NCI-H1105 treated with DMSO at 0.1 percent for 48 hours (cell line): Measurements from ENCODE around the gene PDZRN4.
"Not testable (repeated sequence)": the region's sequence is repeated elsewhere in the genome, so short reads cannot be mapped to it uniquely, and the experiment has no call there.

ENCODE experiments used
- DNase-seq: peaks from one replicate; lab custom pipeline; 2025; lab: John Stamatoyannopoulos, UW

PDZRN4 gene

GRCh38 chr12:41280341-41281095, 92.4 kb downstream of the PDZRN4 start:
- DNase-seq, result not testable (repeated sequence)

GRCh38 chr12:41285470-41285869, 97.3 kb downstream of the PDZRN4 start:
- DNase-seq, result not testable (repeated sequence)

- DNase-seq, result no peak
Measured at GRCh38 chr12:41286426-41286825, 98.3 kb downstream of the PDZRN4 start.

- no peak for DNase-seq
Measured at GRCh38 chr12:41287500-41288141, 99.5 kb downstream of the PDZRN4 start.

- peak; percentile 61 for DNase-seq
Measured at GRCh38 chr12:41288142-41288811, 100.2 kb downstream of the PDZRN4 start.

GRCh38 chr12:41289501-41289900, 101.4 kb downstream of the PDZRN4 start:
- no peak for DNase-seq

- no peak for DNase-seq
Measured at GRCh38 chr12:41293011-41293410, 104.9 kb downstream of the PDZRN4 start.

GRCh38 chr12:41293461-41293860, 105.3 kb downstream of the PDZRN4 start:
- no peak for DNase-seq

- no peak for DNase-seq
Measured at GRCh38 chr12:41302979-41303403, 114.9 kb downstream of the PDZRN4 start.

- no peak for DNase-seq
Measured at GRCh38 chr12:41304526-41304925, 116.4 kb downstream of the PDZRN4 start.

- DNase-seq, result no peak
Measured at GRCh38 chr12:41310367-41310766, 122.2 kb downstream of the PDZRN4 start.

- no peak for DNase-seq
Measured at GRCh38 chr12:41311883-41312282, 123.8 kb downstream of the PDZRN4 start.

- not testable (repeated sequence) for DNase-seq
Measured at GRCh38 chr12:41312451-41312850, 124.3 kb downstream of the PDZRN4 start.

- DNase-seq, result no peak
Measured at GRCh38 chr12:41325336-41325735, 137.2 kb downstream of the PDZRN4 start.

- no peak for DNase-seq
Measured at GRCh38 chr12:41327096-41327895, 139.2 kb downstream of the PDZRN4 start.

GRCh38 chr12:41333974-41334373, 145.9 kb downstream of the PDZRN4 start:
- no peak for DNase-seq

GRCh38 chr12:41334390-41334789, 146.3 kb downstream of the PDZRN4 start:
- DNase-seq, result no peak

- DNase-seq, result no peak
Measured at GRCh38 chr12:41336041-41336549, 148.0 kb downstream of the PDZRN4 start.

- DNase-seq, result no peak
Measured at GRCh38 chr12:41339784-41340183, 151.7 kb downstream of the PDZRN4 start.

GRCh38 chr12:41344776-41345470, 156.8 kb downstream of the PDZRN4 start:
- DNase-seq, result peak; percentile 29

GRCh38 chr12:41348198-41348597, 160.1 kb downstream of the PDZRN4 start:
- DNase-seq, result no peak
